ENCODE data around the gene FBXL14.

FBXL14 gene

DNA sequence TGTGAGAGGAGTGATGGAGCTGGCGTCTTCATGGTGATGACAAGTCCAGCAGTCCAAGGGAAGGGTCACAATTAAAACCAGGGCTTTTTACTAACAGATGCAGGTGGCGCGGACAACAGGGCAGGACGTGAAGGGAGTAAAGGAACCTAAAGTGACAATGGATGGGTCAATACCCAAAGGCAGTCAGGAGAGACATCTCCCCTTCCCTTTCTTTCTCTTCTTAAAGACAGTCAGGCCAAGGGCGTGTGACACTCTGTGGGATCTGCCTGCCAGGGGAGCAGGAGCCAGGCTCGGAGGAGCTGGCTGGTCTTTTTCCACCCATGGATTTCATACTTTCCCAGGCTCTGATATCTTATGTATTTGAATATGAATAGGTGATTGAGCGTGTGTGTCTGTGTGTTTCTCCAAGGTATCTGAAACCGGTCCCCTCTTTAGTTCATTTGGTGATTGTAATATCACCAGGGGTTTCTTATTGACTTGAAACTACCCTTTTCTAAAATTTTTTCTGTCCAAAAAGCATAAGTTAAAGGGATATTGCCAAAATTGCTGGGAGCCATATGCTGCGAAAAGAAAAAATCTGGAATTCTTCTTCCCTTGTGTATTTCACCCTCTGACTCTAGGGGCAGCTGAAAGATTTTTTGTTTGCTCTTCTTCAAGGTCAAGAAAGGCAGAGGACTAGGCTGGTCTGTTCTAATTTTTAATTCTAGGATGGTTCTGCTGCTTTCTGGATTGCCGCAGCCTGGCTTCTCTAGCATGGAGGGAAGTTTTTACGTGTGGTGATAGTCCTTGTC, 61.8 kb downstream of the FBXL14 start:
- no peak for DNase-seq

DNA sequence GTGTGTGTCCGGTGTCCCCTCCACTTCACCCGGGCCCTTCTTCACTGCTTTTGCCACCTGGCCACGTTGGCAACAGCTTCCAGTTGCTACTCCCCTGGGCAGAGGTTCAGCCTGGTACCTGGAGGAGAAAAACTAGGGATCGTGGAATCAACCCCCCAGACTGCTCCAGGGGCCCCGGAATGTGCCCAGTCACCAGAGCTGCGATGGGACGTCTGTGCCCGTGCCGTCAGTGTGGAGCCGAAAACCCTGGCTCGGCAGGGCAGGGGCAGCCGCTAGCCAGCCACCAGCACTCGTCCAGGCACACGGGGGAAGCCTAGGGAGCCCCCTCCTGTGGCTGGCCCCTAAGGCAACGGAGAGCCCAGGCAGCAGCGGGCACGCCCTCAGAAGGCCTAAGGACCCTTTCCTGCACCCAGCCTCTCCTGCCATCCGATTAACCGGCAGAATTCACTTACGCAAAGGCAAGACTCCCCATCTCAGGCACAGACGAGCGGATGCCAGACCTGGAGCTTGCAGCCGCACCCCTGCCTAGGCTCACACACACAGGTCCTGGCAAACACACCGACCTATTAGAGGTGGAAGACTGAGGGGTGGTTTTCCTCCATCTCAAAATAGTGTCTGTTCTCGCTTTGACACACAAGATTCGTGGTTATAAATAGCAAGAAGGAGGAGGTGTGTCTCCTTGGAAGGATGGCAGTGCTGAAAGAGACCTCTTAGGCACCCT, 62.6 kb downstream of the FBXL14 start:
- DNase-seq: no peak

DNA sequence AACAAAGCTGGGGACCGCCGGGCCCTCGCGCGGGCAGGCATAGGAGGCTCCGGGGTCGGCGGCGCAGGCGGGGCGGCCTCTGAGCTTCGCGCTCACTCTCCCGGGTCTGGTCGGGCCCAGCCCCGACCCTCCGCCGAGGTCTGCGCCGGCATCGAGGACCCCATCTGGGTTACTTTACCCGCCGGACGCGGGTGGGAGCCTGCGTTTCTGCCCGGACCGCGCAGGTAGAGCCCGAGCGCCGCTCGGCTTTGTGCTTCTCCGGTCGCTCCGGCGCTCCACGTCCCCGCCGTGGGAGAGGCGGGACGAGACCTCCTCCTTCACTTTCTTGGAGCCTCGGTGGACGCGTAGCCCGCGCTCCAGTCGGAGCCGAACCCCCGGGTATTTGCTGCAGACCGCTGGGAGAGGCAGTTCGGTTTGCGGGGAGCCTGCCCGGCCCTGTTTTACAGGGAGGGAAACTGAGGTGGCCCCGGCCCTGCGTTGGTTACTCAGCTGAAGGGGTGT, 63.2 kb downstream of the FBXL14 start:
- no peak for DNase-seq

DNA sequence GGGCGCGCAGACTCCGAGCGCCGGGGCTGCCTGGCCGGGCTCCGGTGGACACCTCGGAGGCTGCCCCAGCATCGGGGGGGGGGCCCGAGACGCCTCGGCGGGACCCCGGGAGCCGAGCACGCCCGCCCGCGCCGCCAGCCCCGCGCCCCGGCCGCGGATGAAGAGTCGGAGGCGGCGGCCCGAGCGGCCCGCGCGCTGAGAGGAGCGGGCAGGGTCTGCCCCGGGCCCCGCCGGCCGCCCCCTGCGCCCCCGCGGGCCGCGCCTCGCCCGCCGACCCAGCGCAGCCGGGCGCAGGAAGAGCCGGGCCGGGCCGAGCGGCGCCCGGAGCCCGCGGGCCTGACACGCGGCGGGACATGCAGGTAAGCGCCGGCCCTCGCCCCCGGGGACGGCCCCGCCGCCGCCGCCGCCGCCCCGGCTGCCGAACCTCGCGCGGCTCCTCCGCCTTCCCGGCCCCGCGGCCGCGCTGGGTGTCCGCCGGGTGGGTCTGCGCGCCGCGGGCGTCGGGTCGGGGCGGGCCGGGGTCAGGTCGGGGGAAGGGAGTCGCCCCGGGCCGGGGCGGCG, 63.7 kb downstream of the FBXL14 start:
- DNase-seq: no peak

DNA sequence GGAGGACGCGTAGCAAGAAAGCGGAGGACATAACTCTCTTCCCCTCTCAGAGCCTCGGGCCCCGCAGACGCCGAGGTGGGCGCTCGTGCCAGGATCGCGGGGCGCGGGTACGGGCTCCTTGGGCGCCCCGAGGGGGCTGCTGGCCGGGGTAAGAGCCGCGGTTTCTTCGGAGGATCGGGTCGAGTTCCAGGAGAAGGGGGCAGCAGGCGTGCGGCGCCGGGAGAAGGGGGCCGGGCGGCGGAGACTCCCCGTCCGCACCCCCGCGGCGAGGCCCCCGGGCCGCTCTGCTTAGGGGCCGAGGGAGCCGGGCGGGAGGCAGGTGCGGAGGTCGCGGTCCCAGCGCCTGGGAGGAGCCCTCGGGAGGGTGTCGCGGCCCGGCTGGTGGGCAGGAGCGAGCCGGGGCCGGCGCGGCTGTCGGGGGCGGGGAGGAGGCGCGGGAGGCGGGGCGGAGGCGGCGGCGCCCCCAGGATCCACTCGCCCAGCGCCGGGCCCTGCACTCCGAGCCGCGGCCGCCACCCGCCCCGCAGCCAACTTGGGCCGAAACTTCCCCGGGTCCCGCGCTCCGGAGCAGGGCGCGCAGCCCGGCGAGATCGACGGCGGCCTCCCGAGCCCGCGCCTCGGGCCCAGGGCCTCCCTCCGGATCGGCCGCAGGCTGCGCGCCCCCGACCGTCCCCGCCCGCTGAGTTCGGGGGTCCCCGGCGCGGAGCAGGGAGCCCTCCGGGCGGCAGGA, 64.4 kb downstream of the FBXL14 start:
- DNase-seq: no peak

DNA sequence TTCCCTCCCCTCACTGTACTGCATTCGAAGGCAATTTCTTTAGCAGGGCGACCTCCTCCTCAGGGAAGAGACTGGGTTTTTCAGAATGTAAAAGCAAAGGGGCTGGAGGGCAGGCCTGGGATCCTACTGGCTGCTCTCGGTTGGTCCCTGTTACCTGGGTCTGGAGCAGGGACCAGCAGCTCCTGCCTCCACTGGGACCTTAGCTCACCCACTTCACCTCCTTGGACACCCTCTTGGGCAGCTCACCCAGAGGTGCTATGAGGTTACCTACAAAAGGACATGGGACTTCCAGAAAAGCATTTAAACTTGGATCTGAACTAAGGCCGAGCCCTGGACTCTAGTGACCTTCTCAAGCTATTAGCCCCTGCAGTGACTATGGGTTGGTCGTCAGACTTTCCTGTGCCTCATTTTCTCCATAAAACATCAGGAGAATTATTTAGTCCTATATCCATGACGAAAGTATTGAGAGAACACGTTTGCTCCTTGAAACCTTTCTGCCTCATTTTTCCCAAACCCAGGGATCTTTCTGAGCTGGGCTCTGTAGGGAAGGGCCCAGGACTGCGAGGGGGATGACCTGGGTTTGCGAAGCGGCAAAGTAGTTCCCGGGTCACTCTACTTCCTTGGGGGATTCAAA, 65.0 kb downstream of the FBXL14 start:
- no peak for DNase-seq

DNA sequence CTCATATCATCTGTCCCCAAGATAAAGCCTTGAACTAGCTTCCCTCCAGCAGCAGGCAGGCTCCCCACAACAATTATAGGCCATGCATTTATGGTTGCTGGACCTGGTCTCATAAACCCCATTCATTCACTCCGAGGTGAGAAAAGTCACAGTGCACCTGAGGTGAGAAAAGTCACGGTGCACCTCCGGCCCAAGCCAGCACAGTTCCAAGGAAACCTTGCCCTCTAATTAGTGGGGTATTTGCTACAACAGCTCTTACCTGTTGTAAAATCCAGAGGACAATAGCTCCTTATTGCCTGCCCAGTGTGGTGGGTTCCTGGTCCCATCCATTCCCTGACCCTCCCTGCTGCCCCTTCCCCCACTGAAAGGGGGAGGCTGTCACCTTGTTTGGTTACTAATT, 65.6 kb downstream of the FBXL14 start:
- DNase-seq: no peak

DNA sequence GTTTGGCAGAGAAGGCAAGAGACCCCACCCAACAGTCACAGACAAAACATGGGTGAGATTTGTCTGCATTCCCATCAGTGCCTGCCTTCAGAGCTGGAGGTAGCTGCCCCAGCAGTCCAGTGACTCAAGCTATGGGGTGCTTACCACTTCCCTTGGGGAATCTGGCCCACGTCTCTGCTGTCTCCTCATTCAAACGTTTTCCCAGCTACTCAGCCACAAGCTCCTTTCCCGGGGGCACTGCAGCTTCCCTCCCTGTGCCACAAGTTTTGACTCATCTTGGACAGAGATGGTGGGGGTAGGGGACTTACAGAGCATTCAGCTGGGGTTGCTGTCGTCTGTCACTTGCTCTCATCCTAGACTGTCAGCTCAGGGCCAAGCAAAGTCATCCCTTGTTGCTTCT, 66.6 kb downstream of the FBXL14 start:
- DNase-seq: no peak

DNA sequence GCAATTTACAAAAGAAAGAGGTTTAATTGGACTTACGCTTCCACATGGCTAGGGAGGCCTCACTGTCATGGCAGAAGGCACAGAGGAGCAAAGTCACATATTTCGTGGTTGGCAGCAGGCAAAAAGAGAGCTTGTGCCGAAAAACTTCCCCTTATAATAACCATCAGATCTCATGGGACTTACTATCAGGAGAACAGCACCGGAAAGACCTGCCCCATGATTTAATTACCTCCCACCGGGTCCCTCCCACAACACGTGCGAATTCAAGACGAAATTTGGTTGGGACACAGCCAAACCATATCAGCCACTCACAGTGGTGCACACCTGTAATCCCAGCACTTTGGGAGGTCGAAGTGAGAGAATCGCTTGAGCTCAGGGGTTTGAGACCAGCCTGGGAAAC, 68.5 kb downstream of the FBXL14 start:
- no peak for DNase-seq

DNA sequence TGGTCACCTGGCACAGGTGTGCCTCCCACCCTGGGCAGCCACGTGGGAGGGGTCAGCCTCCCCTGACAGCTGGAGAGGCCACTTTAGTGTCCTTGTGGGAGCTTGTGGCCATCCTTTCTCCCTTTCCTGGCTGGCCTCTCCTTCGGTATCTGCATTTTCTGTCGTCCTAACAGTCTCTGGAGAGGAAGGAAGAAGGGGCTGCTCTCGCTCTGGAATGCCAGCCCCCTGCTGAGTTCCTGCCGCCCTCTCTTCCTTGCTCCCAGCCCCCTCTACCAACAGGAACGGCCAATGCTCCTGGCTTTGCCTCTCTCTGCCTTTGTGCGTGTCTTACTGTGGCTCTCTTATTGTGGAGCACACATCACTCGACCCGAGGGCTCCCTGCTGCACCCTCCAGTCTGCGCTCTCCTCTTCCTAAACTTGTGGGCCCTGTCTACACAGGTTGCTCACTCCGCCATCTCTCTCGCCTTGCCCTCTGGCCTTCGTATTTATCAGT, 70.8 kb downstream of the FBXL14 start:
- no peak for DNase-seq

DNA sequence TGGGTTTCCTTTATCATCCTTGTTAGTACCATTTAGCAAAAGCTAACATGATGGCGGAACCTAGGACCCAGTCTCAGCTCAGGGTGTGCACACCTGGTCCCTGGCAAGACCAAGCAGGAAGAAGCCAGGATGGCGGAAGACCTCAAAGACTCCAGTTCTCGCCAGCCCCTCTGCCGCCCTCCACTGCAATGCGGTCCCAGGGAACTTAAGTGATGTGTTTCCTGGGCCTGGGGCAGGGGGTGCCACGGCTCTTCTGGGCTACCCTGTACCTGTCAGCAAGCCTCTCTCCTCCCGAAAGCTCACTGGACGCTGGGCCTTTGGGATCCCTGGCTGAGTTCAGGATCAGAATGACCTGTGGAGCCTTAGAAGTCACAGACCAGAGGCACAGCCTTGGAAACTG, 71.3 kb downstream of the FBXL14 start:
- DNase-seq: no peak

DNA sequence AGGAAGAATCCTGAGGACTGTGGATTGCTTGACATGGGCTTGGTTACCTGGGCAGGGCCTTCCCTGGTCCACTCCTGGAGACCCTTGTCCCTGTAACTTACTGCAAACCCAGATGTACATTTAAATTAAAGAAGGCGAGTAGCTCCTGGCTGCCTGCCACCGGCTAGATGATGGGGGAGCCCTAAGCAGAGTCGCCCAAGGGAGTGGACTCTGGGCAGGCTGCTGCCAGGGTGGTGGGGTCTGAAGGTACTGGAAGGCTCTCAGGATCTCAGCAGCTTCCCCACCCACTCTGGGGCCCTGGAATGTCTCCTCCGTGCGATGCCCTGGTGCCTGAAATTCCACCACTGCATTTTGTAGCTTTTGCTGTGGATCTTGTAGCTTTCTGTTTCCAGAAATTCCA, 74.7 kb downstream of the FBXL14 start:
- no peak for DNase-seq

DNA sequence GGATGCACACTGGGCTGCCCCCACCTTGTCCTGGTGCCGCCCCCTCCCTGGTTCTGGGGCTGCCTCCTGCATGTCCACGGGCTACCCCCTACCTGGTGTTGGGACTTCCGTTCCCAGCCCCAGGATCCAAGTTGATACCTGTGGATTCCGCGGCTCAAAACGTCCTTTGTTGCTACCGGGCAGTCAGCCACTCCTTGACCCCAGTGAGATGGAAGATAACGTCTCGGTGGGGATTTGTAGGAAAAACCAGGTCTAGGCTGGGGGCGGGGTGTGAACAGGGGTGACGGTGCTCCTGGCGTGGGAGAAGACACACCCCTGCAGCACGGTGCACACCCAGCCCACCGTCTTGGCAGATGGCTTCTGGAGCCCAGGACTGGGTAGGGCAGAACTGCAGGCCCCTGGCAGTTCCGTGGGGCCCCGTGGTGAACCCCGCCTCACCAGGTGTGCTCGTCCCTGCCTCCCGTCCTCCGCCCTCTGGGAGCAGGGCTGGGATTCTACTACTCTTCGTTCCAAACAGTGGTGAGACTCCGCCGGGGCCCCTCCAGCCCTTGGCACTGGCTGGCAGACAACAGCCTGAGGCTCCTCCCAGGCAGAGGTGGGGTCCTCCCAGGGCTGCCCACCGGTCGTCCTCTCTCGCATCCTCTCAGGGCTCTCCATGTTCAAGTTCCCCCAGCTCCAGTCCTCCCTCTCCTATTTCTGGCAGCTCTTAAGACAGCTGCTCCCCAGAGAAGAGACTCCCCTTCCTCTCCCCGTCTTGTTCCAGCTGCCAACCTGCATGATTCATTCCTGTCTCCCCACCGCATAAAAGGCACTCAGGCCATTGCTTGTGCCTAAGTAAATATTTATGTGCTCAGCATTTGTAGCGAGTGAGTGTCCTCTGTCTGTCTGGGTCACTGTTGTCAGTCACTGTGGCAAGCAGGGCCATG, 75.5 kb downstream of the FBXL14 start:
- no peak for DNase-seq

DNA sequence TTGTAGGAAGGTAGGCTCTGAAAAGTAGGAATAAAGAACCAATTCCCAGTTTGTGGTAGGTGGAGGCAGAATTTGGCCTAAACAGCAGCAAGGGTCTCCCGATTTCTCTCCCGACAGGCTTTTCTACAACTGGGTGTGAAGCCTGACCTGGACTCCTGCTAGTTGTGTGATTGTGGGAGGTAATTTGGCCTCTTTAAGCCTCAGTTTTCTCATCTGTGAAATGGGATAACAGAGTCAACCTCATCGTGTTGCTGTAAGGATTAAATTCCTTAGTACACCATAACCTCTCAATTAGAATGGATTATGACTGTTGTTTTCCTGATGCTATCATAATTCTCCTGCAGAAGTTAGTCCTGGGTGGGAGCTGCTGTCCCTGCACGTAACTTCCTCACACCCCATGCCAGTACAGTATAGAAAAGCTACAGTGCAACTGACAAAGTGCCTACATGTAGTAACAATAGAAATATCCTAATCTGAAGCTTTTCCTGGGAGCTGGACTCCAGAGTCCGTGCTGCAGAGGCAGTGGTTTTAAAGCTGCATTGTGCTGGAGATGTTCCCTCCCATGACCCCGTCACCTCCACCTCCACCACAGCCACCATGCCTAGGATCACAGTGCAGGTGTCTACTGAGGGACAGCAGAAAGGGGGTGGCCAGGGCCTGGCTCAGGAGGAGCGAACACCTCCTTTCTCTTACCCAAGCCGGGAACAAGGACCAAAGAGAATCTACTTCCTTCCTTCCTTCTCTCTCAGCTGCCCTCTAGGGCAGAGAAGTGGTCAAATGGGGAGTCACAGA, 76.5 kb downstream of the FBXL14 start:
- no peak for DNase-seq

DNA sequence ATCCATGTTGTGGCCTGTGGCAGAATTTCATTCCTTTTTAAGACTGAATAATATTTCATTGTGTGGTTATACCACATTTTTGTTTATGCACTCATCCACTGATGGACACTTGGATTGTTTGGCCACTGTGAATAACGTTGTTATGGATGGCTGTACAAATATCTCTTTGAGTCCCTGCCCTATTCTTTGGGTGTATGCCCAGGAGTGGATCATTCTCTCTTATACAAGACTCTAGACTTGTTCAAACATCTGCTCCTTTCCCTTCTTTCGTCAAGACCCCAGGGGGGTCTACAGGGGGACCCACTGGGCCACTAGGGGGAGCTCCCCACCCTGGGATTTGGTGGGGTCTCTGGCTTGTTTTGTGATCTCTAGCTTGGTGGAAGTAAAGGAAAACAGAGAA, 77.4 kb downstream of the FBXL14 start:
- DNase-seq: no peak

All from NCI-H1694 treated with DMSO at 0.1 percent for 48 hours (cell line).